ENCODE results near the gene LLPH. TPM values are rescaled to one million over a fixed set of nuclear protein-coding genes. Genes with fewer than 3 reads are reported as not detected.

Gene LLPH
- polyA plus RNA-seq, 1 donor (not counting 4 experiments of a cell fraction or from before 2014, with no cell fraction given): 36.6 TPM

GRCh38 chr12:66156654-66157053, 26.1 kb upstream of the LLPH start:
- Histone ChIP-seq H3K4me2 (ENCODE audit: control insufficient read depth, extremely low read depth, insufficient read depth, low read depth, low read length) (no peak overlapping the region), H3K9me3 (ENCODE audit: control insufficient read depth, low read depth, low read length) (no peaks in the 10 kb centered on the region), H3K79me2 (ENCODE audit: control insufficient read depth, insufficient read depth, low read length) (peaks cover 12% of the 10 kb centered on the region), H4K20me1 (ENCODE audit: control insufficient read depth, extremely low read depth, insufficient read depth, low read length) (no peaks in the 10 kb centered on the region), H3K4me1 (ENCODE audit: control insufficient read depth, extremely low read depth, insufficient read depth, low read length) (peaks cover 6% of the 10 kb centered on the region), H2AFZ (ENCODE audit: control insufficient read depth, low read length) (no peak overlapping the region), H3K36me3 (ENCODE audit: control insufficient read depth in 2 of 2, extremely low read depth in 1 of 2, insufficient read depth in 2 of 2, low read length in 2 of 2) (peaks cover 0 to 2% of the 10 kb centered on the region in 2 experiments), H3K27me3 (ENCODE audit: control insufficient read depth, extremely low read depth, insufficient read depth, low read length) (no peaks in the 10 kb centered on the region), H3K9me1 (ENCODE audit: control insufficient read depth, extremely low read depth, insufficient read depth, low read length) (no peaks in the 10 kb centered on the region), H3K4me3 (ENCODE audit: control insufficient read depth in 2 of 3, extremely low read depth in 1 of 3, insufficient read depth in 2 of 3, low read depth in 1 of 3, low read length in 3 of 3) (no peak overlapping the region), H3K9ac (ENCODE audit: control insufficient read depth, extremely low read depth, insufficient read depth, low read length) (no peak overlapping the region), H3K27ac (ENCODE audit: control insufficient read depth, insufficient read depth, low read length) (no peak overlapping the region)
- TF ChIP-seq EZH2 (IDR thresholded peaks at IDR 0.05; ENCODE audit: low read length): no peak
- TF ChIP-seq, protein P1, sequence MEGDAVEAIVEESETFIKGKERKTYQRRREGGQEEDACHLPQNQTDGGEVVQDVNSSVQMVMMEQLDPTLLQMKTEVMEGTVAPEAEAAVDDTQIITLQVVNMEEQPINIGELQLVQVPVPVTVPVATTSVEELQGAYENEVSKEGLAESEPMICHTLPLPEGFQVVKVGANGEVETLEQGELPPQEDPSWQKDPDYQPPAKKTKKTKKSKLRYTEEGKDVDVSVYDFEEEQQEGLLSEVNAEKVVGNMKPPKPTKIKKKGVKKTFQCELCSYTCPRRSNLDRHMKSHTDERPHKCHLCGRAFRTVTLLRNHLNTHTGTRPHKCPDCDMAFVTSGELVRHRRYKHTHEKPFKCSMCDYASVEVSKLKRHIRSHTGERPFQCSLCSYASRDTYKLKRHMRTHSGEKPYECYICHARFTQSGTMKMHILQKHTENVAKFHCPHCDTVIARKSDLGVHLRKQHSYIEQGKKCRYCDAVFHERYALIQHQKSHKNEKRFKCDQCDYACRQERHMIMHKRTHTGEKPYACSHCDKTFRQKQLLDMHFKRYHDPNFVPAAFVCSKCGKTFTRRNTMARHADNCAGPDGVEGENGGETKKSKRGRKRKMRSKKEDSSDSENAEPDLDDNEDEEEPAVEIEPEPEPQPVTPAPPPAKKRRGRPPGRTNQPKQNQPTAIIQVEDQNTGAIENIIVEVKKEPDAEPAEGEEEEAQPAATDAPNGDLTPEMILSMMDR (optimal IDR thresholded peaks at IDR 0.05 in 1 of 3, IDR thresholded peaks at IDR 0.05 in 1 of 3, conservative IDR thresholded peaks at IDR 0.05 in 1 of 3; ENCODE audit: extremely low read depth in 1 of 3, insufficient read depth in 2 of 3, low read length in 3 of 3): no peak
- dilution Hi-C loops (cut with MboI; ENCODE audit: extremely low pct_ligation_motif_present, low sequenced_read_pairs): no loop called here
- DNase-seq (ENCODE audit: low read depth, low spot score) (no peak), FAIRE-seq (no peak)

- H3K27me3 ChIP-seq (ENCODE audit: control insufficient read depth, extremely low read depth, insufficient read depth, low read length): no peaks in the 10 kb centered on the region
- peaks cover 6% of the 10 kb centered on the region for H3K4me1 ChIP-seq (ENCODE audit: control insufficient read depth, extremely low read depth, insufficient read depth, low read length)
- H3K9me1 ChIP-seq (ENCODE audit: control insufficient read depth, extremely low read depth, insufficient read depth, low read length): no peaks in the 10 kb centered on the region
- DNase-seq (ENCODE audit: low read depth, low spot score) (no peak), FAIRE-seq (no peak)
- H3K9me3 ChIP-seq (ENCODE audit: control insufficient read depth, low read depth, low read length): no peaks in the 10 kb centered on the region
- H3K4me3 ChIP-seq (ENCODE audit: control insufficient read depth in 2 of 3, extremely low read depth in 1 of 3, insufficient read depth in 2 of 3, low read depth in 1 of 3, low read length in 3 of 3): no peak overlapping the region
- dilution Hi-C loops (cut with MboI; ENCODE audit: extremely low pct_ligation_motif_present, low sequenced_read_pairs): no loop called here
- H3K79me2 ChIP-seq (ENCODE audit: control insufficient read depth, insufficient read depth, low read length): peaks cover 11% of the 10 kb centered on the region
- H3K27ac ChIP-seq (ENCODE audit: control insufficient read depth, insufficient read depth, low read length): no peak overlapping the region
- TF ChIP-seq, protein P1 (optimal IDR thresholded peaks at IDR 0.05 in 1 of 3, IDR thresholded peaks at IDR 0.05 in 1 of 3, conservative IDR thresholded peaks at IDR 0.05 in 1 of 3; ENCODE audit: extremely low read depth in 1 of 3, insufficient read depth in 2 of 3, low read length in 3 of 3): no peak
- TF ChIP-seq EZH2 (IDR thresholded peaks at IDR 0.05; ENCODE audit: low read length): no peak
- no peak overlapping the region for H3K4me2 ChIP-seq (ENCODE audit: control insufficient read depth, extremely low read depth, insufficient read depth, low read depth, low read length)
- H2AFZ ChIP-seq (ENCODE audit: control insufficient read depth, low read length): no peak overlapping the region
- H3K9ac ChIP-seq (ENCODE audit: control insufficient read depth, extremely low read depth, insufficient read depth, low read length): no peak overlapping the region
- no peaks in the 10 kb centered on the region for H4K20me1 ChIP-seq (ENCODE audit: control insufficient read depth, extremely low read depth, insufficient read depth, low read length)
- H3K36me3 ChIP-seq (ENCODE audit: control insufficient read depth in 2 of 2, extremely low read depth in 1 of 2, insufficient read depth in 2 of 2, low read length in 2 of 2): peaks cover 0 to 1% of the 10 kb centered on the region in 2 experiments
Measured at GRCh38 chr12:66154776-66155175, 24.2 kb upstream of the LLPH start.
